ENCODE data around the gene KRT39. TPM values are rescaled to one million over a fixed set of nuclear protein-coding genes. Genes with fewer than 3 reads are reported as not detected.

Gene KRT39
- total and polyA plus RNA-seq, 2 donors from 2014 or later = not detected

GRCh38 chr17:40909755-40910154, 57.0 kb downstream of the KRT39 start:
- no peak overlapping the region for H3K9ac ChIP-seq (ENCODE audit: low read length in 3 of 3)
- H3K9me3 ChIP-seq (ENCODE audit: control insufficient read depth in 2 of 3, insufficient read depth in 1 of 3, low read length in 3 of 3) = no peaks in the 10 kb centered on the region
- TF ChIP-seq, protein P1, sequence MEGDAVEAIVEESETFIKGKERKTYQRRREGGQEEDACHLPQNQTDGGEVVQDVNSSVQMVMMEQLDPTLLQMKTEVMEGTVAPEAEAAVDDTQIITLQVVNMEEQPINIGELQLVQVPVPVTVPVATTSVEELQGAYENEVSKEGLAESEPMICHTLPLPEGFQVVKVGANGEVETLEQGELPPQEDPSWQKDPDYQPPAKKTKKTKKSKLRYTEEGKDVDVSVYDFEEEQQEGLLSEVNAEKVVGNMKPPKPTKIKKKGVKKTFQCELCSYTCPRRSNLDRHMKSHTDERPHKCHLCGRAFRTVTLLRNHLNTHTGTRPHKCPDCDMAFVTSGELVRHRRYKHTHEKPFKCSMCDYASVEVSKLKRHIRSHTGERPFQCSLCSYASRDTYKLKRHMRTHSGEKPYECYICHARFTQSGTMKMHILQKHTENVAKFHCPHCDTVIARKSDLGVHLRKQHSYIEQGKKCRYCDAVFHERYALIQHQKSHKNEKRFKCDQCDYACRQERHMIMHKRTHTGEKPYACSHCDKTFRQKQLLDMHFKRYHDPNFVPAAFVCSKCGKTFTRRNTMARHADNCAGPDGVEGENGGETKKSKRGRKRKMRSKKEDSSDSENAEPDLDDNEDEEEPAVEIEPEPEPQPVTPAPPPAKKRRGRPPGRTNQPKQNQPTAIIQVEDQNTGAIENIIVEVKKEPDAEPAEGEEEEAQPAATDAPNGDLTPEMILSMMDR (IDR thresholded peaks at IDR 0.05; ENCODE audit: borderline replicate concordance, extremely low read depth, insufficient read depth) = no peak
- FAIRE-seq (no peak), DNase-seq (no peak)
- H3K36me3 ChIP-seq (ENCODE audit: control insufficient read depth in 2 of 3, insufficient read depth in 3 of 3, low read length in 3 of 3) = no peaks in the 10 kb centered on the region
- H3K4me3 ChIP-seq (ENCODE audit: low read length in 3 of 3) = no peak overlapping the region
- no peak overlapping the region for H3K27ac ChIP-seq (ENCODE audit: low read depth in 2 of 2, low read length in 2 of 2)
- no peaks in the 10 kb centered on the region for H3K27me3 ChIP-seq (ENCODE audit: control insufficient read depth, insufficient read depth, low read length)
- no peaks in the 10 kb centered on the region for H3K4me1 ChIP-seq (ENCODE audit: control insufficient read depth in 2 of 3, insufficient read depth in 2 of 3, low read depth in 1 of 3, low read length in 3 of 3)
- intact Hi-C loops (cut with DNase I) = loop anchor here (10.0 kb wide), 2 partner anchors 415 to 735 kb away; no protein-coding TSS in a partner anchor

DNA sequence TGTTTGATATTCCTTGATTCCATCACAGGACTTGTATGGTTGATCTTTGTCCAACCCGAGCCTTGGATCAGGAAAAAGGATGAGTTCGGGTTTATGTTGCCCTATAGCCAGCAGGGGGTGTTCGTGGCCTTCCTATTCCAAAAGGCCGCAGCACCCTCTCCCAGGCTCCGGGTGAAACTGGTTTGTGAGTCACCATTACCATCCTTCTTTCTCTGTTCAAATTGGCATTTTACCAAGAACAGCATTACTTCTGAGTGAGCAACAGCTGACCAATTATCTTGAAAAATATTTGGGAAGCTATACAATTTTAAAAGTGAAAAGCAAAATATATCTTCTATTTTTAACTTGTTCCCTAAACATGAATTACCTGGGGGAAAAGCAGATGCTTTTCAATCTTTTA, 57.4 kb downstream of the KRT39 start:
- no peak overlapping the region for H3K27ac ChIP-seq (ENCODE audit: low read depth in 2 of 2, low read length in 2 of 2)
- H3K9ac ChIP-seq (ENCODE audit: low read length in 3 of 3) = no peak overlapping the region
- TF ChIP-seq, protein P1 (IDR thresholded peaks at IDR 0.05; ENCODE audit: borderline replicate concordance, extremely low read depth, insufficient read depth) = peak; percentile 62
- intact Hi-C loops (cut with DNase I) = loop anchor here (10.0 kb wide), 1 partner anchor 735 kb away; no protein-coding TSS in a partner anchor
- peak; percentile 69 to 93 (median 80) for DNase-seq
- FAIRE-seq = peak; percentile 82
- no peaks in the 10 kb centered on the region for H3K9me3 ChIP-seq (ENCODE audit: control insufficient read depth in 2 of 3, insufficient read depth in 1 of 3, low read length in 3 of 3)
- H3K4me1 ChIP-seq (ENCODE audit: control insufficient read depth in 2 of 3, insufficient read depth in 2 of 3, low read depth in 1 of 3, low read length in 3 of 3) = no peaks in the 10 kb centered on the region
- H3K27me3 ChIP-seq (ENCODE audit: control insufficient read depth, insufficient read depth, low read length) = no peaks in the 10 kb centered on the region
- H3K36me3 ChIP-seq (ENCODE audit: control insufficient read depth in 2 of 3, insufficient read depth in 3 of 3, low read length in 3 of 3) = no peaks in the 10 kb centered on the region
- no peak overlapping the region for H3K4me3 ChIP-seq (ENCODE audit: low read length in 3 of 3)

Other genes with a start within 250 kb of the KRT39 start
Only the 30 nearest of the 33 such genes appear.
- gene KRT26, start 194.7 kb downstream of the KRT39 start, total RNA-seq = not detected
- not detected for gene KRT26, start 194.7 kb downstream of the KRT39 start, polyA plus RNA-seq (ENCODE audit: insufficient read depth, low read depth, low replicate concordance)
- gene KRT27, start 184.4 kb downstream of the KRT39 start, total RNA-seq = not detected
- gene KRT27, start 184.4 kb downstream of the KRT39 start, polyA plus RNA-seq (ENCODE audit: insufficient read depth, low read depth, low replicate concordance) = not detected
- gene KRT28, start 167.0 kb downstream of the KRT39 start, total RNA-seq = not detected
- gene KRT28, start 167.0 kb downstream of the KRT39 start, polyA plus RNA-seq (ENCODE audit: insufficient read depth, low read depth, low replicate concordance) = not detected
- gene KRT10, start 144.3 kb downstream of the KRT39 start, total RNA-seq = 47.9 TPM
- gene KRT10, start 144.3 kb downstream of the KRT39 start, polyA plus RNA-seq (ENCODE audit: insufficient read depth, low read depth, low replicate concordance) = 50.9 TPM
- gene KRT12, start 99.7 kb downstream of the KRT39 start, total RNA-seq = not detected
- gene KRT12, start 99.7 kb downstream of the KRT39 start, polyA plus RNA-seq (ENCODE audit: insufficient read depth, low read depth, low replicate concordance) = not detected
- not detected for gene KRT20, start 81.7 kb downstream of the KRT39 start, total RNA-seq
- gene KRT20, start 81.7 kb downstream of the KRT39 start, polyA plus RNA-seq (ENCODE audit: insufficient read depth, low read depth, low replicate concordance) = not detected
- gene KRT23, start 29.3 kb downstream of the KRT39 start, total RNA-seq = 4.2 TPM
- 2.2 TPM for gene KRT23, start 29.3 kb downstream of the KRT39 start, polyA plus RNA-seq (ENCODE audit: insufficient read depth, low read depth, low replicate concordance)
- gene KRT40, start 17.4 kb upstream of the KRT39 start, total RNA-seq = not detected
- gene KRT40, start 17.4 kb upstream of the KRT39 start, polyA plus RNA-seq (ENCODE audit: insufficient read depth, low read depth, low replicate concordance) = not detected
- gene KRTAP3-3, start 27.2 kb upstream of the KRT39 start, total RNA-seq = not detected
- gene KRTAP3-3, start 27.2 kb upstream of the KRT39 start, polyA plus RNA-seq (ENCODE audit: insufficient read depth, low read depth, low replicate concordance) = not detected
- not detected for gene KRTAP3-2, start 33.0 kb upstream of the KRT39 start, total RNA-seq
- not detected for gene KRTAP3-2, start 33.0 kb upstream of the KRT39 start, polyA plus RNA-seq (ENCODE audit: insufficient read depth, low read depth, low replicate concordance)
- not detected for gene KRTAP3-1, start 42.2 kb upstream of the KRT39 start, total RNA-seq
- not detected for gene KRTAP3-1, start 42.2 kb upstream of the KRT39 start, polyA plus RNA-seq (ENCODE audit: insufficient read depth, low read depth, low replicate concordance)
- gene KRTAP1-5, start 60.3 kb upstream of the KRT39 start, total RNA-seq = not detected
- gene KRTAP1-5, start 60.3 kb upstream of the KRT39 start, polyA plus RNA-seq (ENCODE audit: insufficient read depth, low read depth, low replicate concordance) = not detected
- gene KRTAP1-4, start 63.2 kb upstream of the KRT39 start, total RNA-seq = not detected
- not detected for gene KRTAP1-4, start 63.2 kb upstream of the KRT39 start, polyA plus RNA-seq (ENCODE audit: insufficient read depth, low read depth, low replicate concordance)
- gene KRTAP1-3, start 67.9 kb upstream of the KRT39 start, total RNA-seq = not detected
- gene KRTAP1-3, start 67.9 kb upstream of the KRT39 start, polyA plus RNA-seq (ENCODE audit: insufficient read depth, low read depth, low replicate concordance) = not detected
- not detected for gene KRTAP1-1, start 74.5 kb upstream of the KRT39 start, total RNA-seq
- not detected for gene KRTAP1-1, start 74.5 kb upstream of the KRT39 start, polyA plus RNA-seq (ENCODE audit: insufficient read depth, low read depth, low replicate concordance)
- not detected for gene KRTAP2-1, start 80.4 kb upstream of the KRT39 start, total RNA-seq
- gene KRTAP2-1, start 80.4 kb upstream of the KRT39 start, polyA plus RNA-seq (ENCODE audit: insufficient read depth, low read depth, low replicate concordance) = not detected
- gene KRTAP2-2, start 88.3 kb upstream of the KRT39 start, total RNA-seq = not detected
- not detected for gene KRTAP2-2, start 88.3 kb upstream of the KRT39 start, polyA plus RNA-seq (ENCODE audit: insufficient read depth, low read depth, low replicate concordance)
- 0.28 TPM for gene KRTAP2-3, start 93.2 kb upstream of the KRT39 start, total RNA-seq
- gene KRTAP2-3, start 93.2 kb upstream of the KRT39 start, polyA plus RNA-seq (ENCODE audit: insufficient read depth, low read depth, low replicate concordance) = not detected
- gene KRTAP2-4, start 98.9 kb upstream of the KRT39 start, total RNA-seq = not detected
- gene KRTAP2-4, start 98.9 kb upstream of the KRT39 start, polyA plus RNA-seq (ENCODE audit: insufficient read depth, low read depth, low replicate concordance) = not detected
- not detected for gene KRTAP4-7, start 117.2 kb upstream of the KRT39 start, total RNA-seq
- gene KRTAP4-7, start 117.2 kb upstream of the KRT39 start, polyA plus RNA-seq (ENCODE audit: insufficient read depth, low read depth, low replicate concordance) = not detected
- gene KRTAP4-8, start 131.2 kb upstream of the KRT39 start, total RNA-seq = not detected
- not detected for gene KRTAP4-8, start 131.2 kb upstream of the KRT39 start, polyA plus RNA-seq (ENCODE audit: insufficient read depth, low read depth, low replicate concordance)
- gene KRTAP4-16, start 135.3 kb upstream of the KRT39 start, total RNA-seq = not detected
- not detected for gene KRTAP4-16, start 135.3 kb upstream of the KRT39 start, polyA plus RNA-seq (ENCODE audit: insufficient read depth, low read depth, low replicate concordance)
- gene KRTAP4-9, start 138.4 kb upstream of the KRT39 start, total RNA-seq = not detected
- not detected for gene KRTAP4-9, start 138.4 kb upstream of the KRT39 start, polyA plus RNA-seq (ENCODE audit: insufficient read depth, low read depth, low replicate concordance)
- not detected for gene KRTAP4-11, start 151.4 kb upstream of the KRT39 start, total RNA-seq
- not detected for gene KRTAP4-11, start 151.4 kb upstream of the KRT39 start, polyA plus RNA-seq (ENCODE audit: insufficient read depth, low read depth, low replicate concordance)
- not detected for gene KRTAP4-12, start 157.2 kb upstream of the KRT39 start, total RNA-seq
- gene KRTAP4-12, start 157.2 kb upstream of the KRT39 start, polyA plus RNA-seq (ENCODE audit: insufficient read depth, low read depth, low replicate concordance) = not detected
- gene KRTAP4-6, start 173.6 kb upstream of the KRT39 start, total RNA-seq = not detected
- not detected for gene KRTAP4-6, start 173.6 kb upstream of the KRT39 start, polyA plus RNA-seq (ENCODE audit: insufficient read depth, low read depth, low replicate concordance)
- gene KRTAP4-5, start 182.9 kb upstream of the KRT39 start, total RNA-seq = not detected
- gene KRTAP4-5, start 182.9 kb upstream of the KRT39 start, polyA plus RNA-seq (ENCODE audit: insufficient read depth, low read depth, low replicate concordance) = not detected
- gene KRTAP4-4, start 193.8 kb upstream of the KRT39 start, total RNA-seq = not detected
- not detected for gene KRTAP4-4, start 193.8 kb upstream of the KRT39 start, polyA plus RNA-seq (ENCODE audit: insufficient read depth, low read depth, low replicate concordance)
- not detected for gene KRTAP4-3, start 201.3 kb upstream of the KRT39 start, total RNA-seq
- gene KRTAP4-3, start 201.3 kb upstream of the KRT39 start, polyA plus RNA-seq (ENCODE audit: insufficient read depth, low read depth, low replicate concordance) = not detected
- not detected for gene KRTAP4-2, start 211.3 kb upstream of the KRT39 start, total RNA-seq
- gene KRTAP4-2, start 211.3 kb upstream of the KRT39 start, polyA plus RNA-seq (ENCODE audit: insufficient read depth, low read depth, low replicate concordance) = not detected